DND-41 (cell line): ENCODE data around the gene MTA1.

Experiments
- ATAC-seq: fragments of 200-7000 bp; cut with Tn5 transposase; 3 replicates; pipeline ENCODE4 v1.9.1; 2021; ENCODE audit warnings: low read depth; ENCODE audit not compliant: insufficient read depth
- DNase-seq: peaks from one replicate; pipeline ENCODE4 v3.0.0-alpha.2; 2020
- H2AFZ ChIP-seq: 2 replicates; pipeline ENCODE4 v1.6.0; 2012; ENCODE audit warnings: low read depth, low read length
- H3K27ac ChIP-seq: 2 replicates; pipeline ENCODE4 v1.5.1; 2012; ENCODE audit warnings: low read length, inconsistent platforms
- H3K27me3 ChIP-seq: fragments of 200-600 bp; sonication (generic); 2 replicates; pipeline ENCODE4 v1.6.0; 2012; ENCODE audit warnings: low read length, mild to moderate bottlenecking, inconsistent platforms; ENCODE audit not compliant: insufficient read depth, poor library complexity
- H3K36me3 ChIP-seq: 2 replicates; pipeline ENCODE4 v1.5.1; 2012; ENCODE audit warnings: low read length, inconsistent platforms; ENCODE audit not compliant: insufficient read depth
- H3K4me1 ChIP-seq: 2 replicates; pipeline ENCODE4 v1.5.1; 2012; ENCODE audit warnings: mild to moderate bottlenecking, low read length; ENCODE audit not compliant: insufficient read depth
- H3K4me2 ChIP-seq: 2 replicates; pipeline ENCODE4 v1.6.0; 2012; ENCODE audit warnings: mild to moderate bottlenecking, moderate library complexity, low read length, inconsistent platforms; ENCODE audit not compliant: insufficient read depth
- H3K4me3 ChIP-seq, 2 experiments: fragments of 200-600 bp in 1 of 2; shearing (Covaris generic) in 1 of 2; 2 replicates each; pipeline ENCODE4 v1.5.1; 2012 to 2016; ENCODE audit warnings: inconsistent platforms in 2 of 2, low read length in 2 of 2, mild to moderate bottlenecking in 2 of 2, low read depth in 1 of 2, moderate library complexity in 1 of 2
- H3K79me2 ChIP-seq: 2 replicates; pipeline ENCODE4 v1.6.0; 2012; ENCODE audit warnings: low read length, inconsistent platforms; ENCODE audit not compliant: insufficient read depth
- H3K9ac ChIP-seq: 2 replicates; pipeline ENCODE4 v1.6.0; 2012; ENCODE audit warnings: low read depth, mild to moderate bottlenecking, inconsistent platforms, low read length, moderate library complexity
- H3K9me3 ChIP-seq: 2 replicates; pipeline ENCODE4 v1.5.1; 2012; ENCODE audit warnings: low read length, moderate library complexity, mild to moderate bottlenecking, inconsistent platforms; ENCODE audit not compliant: insufficient read depth, severe bottlenecking
- H4K20me1 ChIP-seq: 2 replicates; pipeline ENCODE4 v1.6.0; 2012; ENCODE audit warnings: low read length; ENCODE audit not compliant: insufficient read depth
- EZH2 ChIP-seq: IDR thresholded peaks from 3 replicates; pipeline ENCODE4 v1.6.1; 2012; ENCODE audit warnings: borderline replicate concordance, low read depth, mild to moderate bottlenecking, moderate library complexity, low read length, inconsistent platforms; ENCODE audit not compliant: severe bottlenecking
- TF ChIP-seq, protein P1 (sequence below): IDR thresholded peaks from 2 replicates; pipeline ENCODE4 v1.5.1; 2012; ENCODE audit warnings: borderline replicate concordance, low read length, moderate library complexity, mild to moderate bottlenecking; ENCODE audit not compliant: poor library complexity, severe bottlenecking; ENCODE audit errors: extremely low read depth

Gene MTA1

DNA sequence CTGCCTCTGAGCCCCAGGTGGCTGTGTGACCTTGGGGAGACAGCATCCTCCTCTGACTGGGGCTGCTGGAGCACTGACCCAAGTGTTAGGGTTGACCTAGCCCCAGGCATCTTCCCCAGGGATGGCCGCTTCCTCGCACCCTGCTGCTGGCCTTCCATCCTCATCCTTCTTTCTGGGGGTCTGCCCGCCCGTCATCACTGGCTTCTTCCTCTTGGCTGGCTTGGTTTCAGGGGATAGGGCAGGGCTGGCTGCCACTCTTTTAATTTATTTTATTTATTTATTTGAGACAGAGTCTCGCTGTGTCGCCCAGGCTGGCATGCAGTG lies 74.9 kb downstream of the MTA1 start:
- H3K4me3 ChIP-seq, result no peak overlapping the region
- peaks cover 52% of the 10 kb centered on the region for H3K36me3 ChIP-seq
- peaks cover 22% of the 10 kb centered on the region for H3K4me1 ChIP-seq
- H3K9me3 ChIP-seq, result no peaks in the 10 kb centered on the region
- H3K27ac ChIP-seq, result no peak overlapping the region
- H3K27me3 ChIP-seq, result no peaks in the 10 kb centered on the region
- ATAC-seq, result no peak
- H2AFZ ChIP-seq, result no peak overlapping the region
- peaks cover 51% of the 10 kb centered on the region for H4K20me1 ChIP-seq
- no peak for DNase-seq
- H3K79me2 ChIP-seq, result peaks cover 13% of the 10 kb centered on the region
- no peak overlapping the region for H3K4me2 ChIP-seq
- H3K9ac ChIP-seq, result no peak overlapping the region
- no peak for TF ChIP-seq EZH2
- TF ChIP-seq, protein P1, sequence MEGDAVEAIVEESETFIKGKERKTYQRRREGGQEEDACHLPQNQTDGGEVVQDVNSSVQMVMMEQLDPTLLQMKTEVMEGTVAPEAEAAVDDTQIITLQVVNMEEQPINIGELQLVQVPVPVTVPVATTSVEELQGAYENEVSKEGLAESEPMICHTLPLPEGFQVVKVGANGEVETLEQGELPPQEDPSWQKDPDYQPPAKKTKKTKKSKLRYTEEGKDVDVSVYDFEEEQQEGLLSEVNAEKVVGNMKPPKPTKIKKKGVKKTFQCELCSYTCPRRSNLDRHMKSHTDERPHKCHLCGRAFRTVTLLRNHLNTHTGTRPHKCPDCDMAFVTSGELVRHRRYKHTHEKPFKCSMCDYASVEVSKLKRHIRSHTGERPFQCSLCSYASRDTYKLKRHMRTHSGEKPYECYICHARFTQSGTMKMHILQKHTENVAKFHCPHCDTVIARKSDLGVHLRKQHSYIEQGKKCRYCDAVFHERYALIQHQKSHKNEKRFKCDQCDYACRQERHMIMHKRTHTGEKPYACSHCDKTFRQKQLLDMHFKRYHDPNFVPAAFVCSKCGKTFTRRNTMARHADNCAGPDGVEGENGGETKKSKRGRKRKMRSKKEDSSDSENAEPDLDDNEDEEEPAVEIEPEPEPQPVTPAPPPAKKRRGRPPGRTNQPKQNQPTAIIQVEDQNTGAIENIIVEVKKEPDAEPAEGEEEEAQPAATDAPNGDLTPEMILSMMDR, result no peak

DNA sequence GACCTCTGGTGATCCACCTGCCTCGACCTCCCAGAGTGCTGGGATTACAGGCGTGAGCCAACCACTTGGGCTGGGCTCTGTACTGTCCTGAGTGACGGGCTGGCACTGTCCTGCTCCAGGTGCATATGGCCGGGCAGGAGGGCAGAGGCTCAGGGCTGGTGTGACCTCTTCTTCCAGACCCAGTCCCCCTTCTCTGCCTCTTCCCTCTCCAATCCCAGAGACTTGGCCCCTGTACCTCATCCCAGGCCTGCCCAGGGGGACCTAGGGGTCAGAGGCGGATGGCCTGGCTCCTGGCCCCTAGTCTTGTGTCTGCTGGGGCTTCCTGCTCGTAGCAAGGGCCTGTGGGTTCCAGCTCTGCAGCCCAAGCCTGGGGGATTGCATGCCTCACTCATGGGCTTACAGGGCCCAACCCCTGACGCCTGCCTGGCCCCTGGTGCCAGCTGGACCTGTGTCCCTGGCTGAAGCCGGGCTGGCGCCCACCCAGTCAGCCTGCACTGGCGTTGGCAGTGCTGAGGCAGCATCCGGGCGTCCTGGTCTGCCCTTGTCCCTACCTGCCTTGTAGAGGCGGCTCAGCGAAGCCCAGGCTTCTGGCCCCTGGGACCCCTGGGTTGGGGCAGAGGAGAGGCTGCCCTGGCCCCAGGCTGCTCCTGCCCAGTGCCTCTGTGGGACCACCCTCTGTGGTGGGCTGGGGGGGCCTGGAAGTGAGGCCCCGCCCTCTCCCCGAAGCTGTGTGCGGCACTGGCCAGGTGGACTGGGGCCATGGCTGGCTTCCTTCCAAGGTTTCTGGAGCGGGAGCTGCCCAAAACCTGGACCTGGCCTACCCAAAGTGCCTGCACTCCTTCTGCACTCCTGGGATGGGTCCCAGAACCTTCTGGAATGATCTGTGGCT lies 75.7 kb downstream of the MTA1 start:
- Histone ChIP-seq H3K9ac (no peak overlapping the region), H3K27ac (no peak overlapping the region), H2AFZ (no peak overlapping the region), H3K4me3 (no peak overlapping the region), H3K9me3 (no peaks in the 10 kb centered on the region), H3K27me3 (no peaks in the 10 kb centered on the region), H3K4me2 (no peak overlapping the region), H3K4me1 (peaks cover 22% of the 10 kb centered on the region), H4K20me1 (peaks cover 58% of the 10 kb centered on the region), H3K36me3 (peaks cover 52% of the 10 kb centered on the region), H3K79me2 (peaks cover 13% of the 10 kb centered on the region)
- TF ChIP-seq EZH2, result no peak
- TF ChIP-seq, protein P1, result no peak
- DNase-seq (peak; percentile 4), ATAC-seq (no peak)

DNA sequence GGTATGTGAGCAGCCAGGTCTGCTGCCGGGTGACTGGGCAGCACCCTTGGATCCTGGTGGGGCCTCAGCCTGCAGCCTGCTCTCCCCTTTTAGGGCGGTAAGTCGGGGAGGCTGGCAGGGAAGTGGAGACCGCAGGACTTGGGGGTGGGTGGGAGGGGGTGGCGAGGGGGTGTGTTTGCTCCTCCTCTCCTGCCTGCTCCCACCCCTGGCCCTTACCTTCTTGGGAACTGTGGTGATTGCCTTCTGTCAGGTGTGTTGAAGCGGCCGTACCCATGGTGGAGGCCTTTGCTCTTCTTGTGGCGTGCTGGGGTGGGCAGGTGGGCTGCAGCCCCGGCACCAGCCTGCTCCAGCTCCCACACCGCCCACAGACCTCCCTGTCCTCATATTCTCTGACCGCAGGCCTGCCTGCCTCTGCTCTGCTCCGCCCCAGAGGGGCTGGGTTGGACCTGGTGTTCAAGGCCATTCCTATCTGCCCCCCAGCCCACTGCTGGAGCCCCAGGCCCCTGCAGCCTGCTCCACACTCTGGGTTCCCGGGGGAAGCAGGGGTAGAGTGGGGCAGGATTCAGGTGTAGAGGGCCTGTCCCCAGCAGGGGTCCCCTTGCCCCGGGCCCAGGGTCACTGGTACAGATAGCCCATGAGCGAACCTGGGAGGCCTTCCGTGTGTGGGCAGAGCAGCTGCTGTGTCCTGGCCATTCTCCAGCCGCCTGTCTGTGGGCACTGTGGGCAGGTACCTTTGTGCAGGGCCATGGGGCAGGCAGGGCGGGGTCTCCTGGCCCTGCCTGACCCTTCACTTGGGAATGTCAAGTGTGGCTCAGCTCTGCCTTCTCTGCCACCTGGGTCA lies 76.6 kb downstream of the MTA1 start:
- Histone ChIP-seq H2AFZ (no peak overlapping the region), H3K27ac (no peak overlapping the region), H3K4me1 (peaks cover 22% of the 10 kb centered on the region), H3K4me2 (no peak overlapping the region), H3K9ac (no peak overlapping the region), H3K79me2 (peaks cover 13% of the 10 kb centered on the region), H3K9me3 (no peaks in the 10 kb centered on the region), H3K4me3 (no peak overlapping the region), H3K36me3 (peaks cover 52% of the 10 kb centered on the region), H4K20me1 (peaks cover 63% of the 10 kb centered on the region), H3K27me3 (no peaks in the 10 kb centered on the region)
- TF ChIP-seq, protein P1, result no peak
- TF ChIP-seq EZH2, result no peak
- ATAC-seq (no peak), DNase-seq (peak; percentile 5)
